Stromal cell of bone marrow (primary cell): ENCODE measurements around the gene STIM1.
A peak's percentile ranks its signal among the peaks of the same experiment; 100 is the strongest.
"Not testable (repeated sequence)": the region's sequence is repeated elsewhere in the genome, so short reads cannot be mapped to it uniquely, and the experiment has no call there.

Experiments used
- DNase-seq: peaks from one replicate; pipeline ENCODE4 v3.0.0-alpha.2; 2012; ENCODE audit warnings: low read depth

STIM1 gene

GRCh38 chr11:3854977-3855807 is at the start of gene STIM1:
Gene STIM1 (plus strand): TSS chr11:3855664. CDS start chr11:3856271, 607 bp downstream.
- DNase-seq = peak; percentile 80

- DNase-seq = peak; percentile 28
These were observed 47.3 kb upstream of the STIM1 start, which contains the start of gene PGAP2 for GRCh38 chr11:3807909-3808860. Gene PGAP2 (plus strand): TSS chr11:3808560. CDS start chr11:3811260, 2,700 bp downstream.

- DNase-seq = no peak
These were observed 46.4 kb upstream of the STIM1 start for GRCh38 chr11:3808861-3809623.

GRCh38 chr11:3809624-3809928 is 45.9 kb upstream of the STIM1 start:
- no peak for DNase-seq

- no peak for DNase-seq
These were observed 45.0 kb upstream of the STIM1 start for GRCh38 chr11:3810446-3810845.

- no peak for DNase-seq
These were observed 44.5 kb upstream of the STIM1 start for GRCh38 chr11:3810951-3811350.

- DNase-seq = not testable (repeated sequence)
These were observed 40.6 kb upstream of the STIM1 start for GRCh38 chr11:3814832-3815231.

GRCh38 chr11:3815845-3816244 is 39.6 kb upstream of the STIM1 start:
- DNase-seq = no peak

GRCh38 chr11:3816673-3817072 is 38.8 kb upstream of the STIM1 start:
- DNase-seq = no peak

GRCh38 chr11:3817181-3817800 is 38.2 kb upstream of the STIM1 start:
- DNase-seq = no peak

GRCh38 chr11:3820971-3821370 is 34.5 kb upstream of the STIM1 start:
- DNase-seq = no peak

GRCh38 chr11:3822312-3822711 is 33.2 kb upstream of the STIM1 start:
- DNase-seq = no peak

- DNase-seq = peak; percentile 77
These were observed 32.2 kb upstream of the STIM1 start for GRCh38 chr11:3823303-3823702.

GRCh38 chr11:3823762-3824506 is 31.5 kb upstream of the STIM1 start:
- no peak for DNase-seq

GRCh38 chr11:3824714-3825472 is 30.6 kb upstream of the STIM1 start:
- no peak for DNase-seq

- no peak for DNase-seq
These were observed 29.9 kb upstream of the STIM1 start for GRCh38 chr11:3825473-3826154.

- DNase-seq = no peak
These were observed 28.7 kb upstream of the STIM1 start for GRCh38 chr11:3826721-3827120.

GRCh38 chr11:3827434-3828186 is 27.9 kb upstream of the STIM1 start:
- DNase-seq = no peak

- DNase-seq = no peak
These were observed 25.4 kb upstream of the STIM1 start for GRCh38 chr11:3830088-3830487.
